ENCODE measurements around the gene KCTD4. TPM values are rescaled to one million over a fixed set of nuclear protein-coding genes. Genes with fewer than 3 reads are reported as not detected.

The KCTD4 gene
- total RNA-seq, 4 donors from 2014 or later = 0.78 TPM; not detected in 3

DNA sequence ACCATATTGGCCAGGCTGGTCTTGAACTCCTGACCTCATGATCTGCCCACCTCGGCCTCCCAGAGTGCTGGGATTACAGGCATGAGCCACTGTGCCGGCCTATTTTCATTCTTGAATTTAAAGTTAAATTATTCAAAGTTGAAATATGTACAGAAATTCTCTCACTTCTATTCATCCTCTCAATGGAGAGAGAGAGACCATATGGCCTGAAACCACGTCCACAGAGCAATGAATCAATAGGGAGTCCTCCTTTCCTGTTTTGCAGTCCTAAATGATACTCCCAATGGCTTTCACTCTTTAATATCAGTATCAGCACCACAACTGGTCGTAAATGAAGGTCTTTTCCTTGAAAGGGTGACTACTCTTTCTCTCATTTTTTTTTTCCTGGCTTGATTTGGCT is 30.5 kb upstream of the KCTD4 start:
- no peak for ATAC-seq
- TF ChIP-seq EP300 (IDR thresholded peaks at IDR 0.05) = no peak
- no peak for TF ChIP-seq POLR2AphosphoS5 (IDR thresholded peaks at IDR 0.05)
- TF ChIP-seq POLR2A (IDR thresholded peaks at IDR 0.05) = no peak
- TF ChIP-seq, protein P1, sequence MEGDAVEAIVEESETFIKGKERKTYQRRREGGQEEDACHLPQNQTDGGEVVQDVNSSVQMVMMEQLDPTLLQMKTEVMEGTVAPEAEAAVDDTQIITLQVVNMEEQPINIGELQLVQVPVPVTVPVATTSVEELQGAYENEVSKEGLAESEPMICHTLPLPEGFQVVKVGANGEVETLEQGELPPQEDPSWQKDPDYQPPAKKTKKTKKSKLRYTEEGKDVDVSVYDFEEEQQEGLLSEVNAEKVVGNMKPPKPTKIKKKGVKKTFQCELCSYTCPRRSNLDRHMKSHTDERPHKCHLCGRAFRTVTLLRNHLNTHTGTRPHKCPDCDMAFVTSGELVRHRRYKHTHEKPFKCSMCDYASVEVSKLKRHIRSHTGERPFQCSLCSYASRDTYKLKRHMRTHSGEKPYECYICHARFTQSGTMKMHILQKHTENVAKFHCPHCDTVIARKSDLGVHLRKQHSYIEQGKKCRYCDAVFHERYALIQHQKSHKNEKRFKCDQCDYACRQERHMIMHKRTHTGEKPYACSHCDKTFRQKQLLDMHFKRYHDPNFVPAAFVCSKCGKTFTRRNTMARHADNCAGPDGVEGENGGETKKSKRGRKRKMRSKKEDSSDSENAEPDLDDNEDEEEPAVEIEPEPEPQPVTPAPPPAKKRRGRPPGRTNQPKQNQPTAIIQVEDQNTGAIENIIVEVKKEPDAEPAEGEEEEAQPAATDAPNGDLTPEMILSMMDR (IDR thresholded peaks at IDR 0.05) = no peak
- Histone ChIP-seq H3K4me1 (peaks cover 0 to 9% (median 2%) of the 10 kb centered on the region in 3 donors), H3K36me3 (no peaks in the 10 kb centered on the region), H3K27ac (no peak overlapping the region), H3K27me3 (no peaks in the 10 kb centered on the region), H3K9me3 (no peaks in the 10 kb centered on the region), H3K4me3 (no peak overlapping the region)
- WGBS, 2 donors (ENCODE audit: low coverage in 1 of 2) = 53 to 83% methylated on average over 3 to 4 of the region's 4 CpGs

DNA sequence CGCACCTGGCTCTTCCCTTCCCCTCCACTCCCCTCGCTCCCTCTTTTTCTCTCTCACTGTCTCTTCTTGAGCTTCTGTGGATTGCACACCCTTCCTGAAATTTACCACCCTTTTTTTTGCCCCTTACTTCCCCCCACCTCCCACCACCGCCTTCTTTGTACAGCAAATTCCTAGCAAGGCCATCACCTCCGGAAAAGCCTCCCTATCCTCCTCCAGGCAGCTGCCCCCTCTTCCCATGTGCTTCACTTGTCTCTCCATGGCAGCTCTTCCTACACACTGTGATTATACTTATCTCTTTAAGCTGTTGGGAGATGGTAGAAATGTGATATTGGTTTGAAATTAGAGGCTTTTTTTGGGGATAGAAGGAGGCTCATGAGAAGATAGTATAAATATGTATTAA is 28.3 kb upstream of the KCTD4 start:
- H3K4me1 ChIP-seq = peaks cover 0 to 9% (median 2%) of the 10 kb centered on the region in 3 donors
- H3K36me3 ChIP-seq = no peaks in the 10 kb centered on the region
- no peak for ATAC-seq
- WGBS, 2 donors (ENCODE audit: low coverage in 1 of 2) = 100% methylated on average over 4 of the region's 4 CpGs
- no peaks in the 10 kb centered on the region for H3K9me3 ChIP-seq
- H3K27me3 ChIP-seq = no peaks in the 10 kb centered on the region
- TF ChIP-seq POLR2A (IDR thresholded peaks at IDR 0.05) (no peak), EP300 (IDR thresholded peaks at IDR 0.05) (no peak), POLR2AphosphoS5 (IDR thresholded peaks at IDR 0.05) (no peak)
- TF ChIP-seq, protein P1 (IDR thresholded peaks at IDR 0.05) = no peak
- H3K27ac ChIP-seq = no peak overlapping the region
- no peak overlapping the region for H3K4me3 ChIP-seq

DNA sequence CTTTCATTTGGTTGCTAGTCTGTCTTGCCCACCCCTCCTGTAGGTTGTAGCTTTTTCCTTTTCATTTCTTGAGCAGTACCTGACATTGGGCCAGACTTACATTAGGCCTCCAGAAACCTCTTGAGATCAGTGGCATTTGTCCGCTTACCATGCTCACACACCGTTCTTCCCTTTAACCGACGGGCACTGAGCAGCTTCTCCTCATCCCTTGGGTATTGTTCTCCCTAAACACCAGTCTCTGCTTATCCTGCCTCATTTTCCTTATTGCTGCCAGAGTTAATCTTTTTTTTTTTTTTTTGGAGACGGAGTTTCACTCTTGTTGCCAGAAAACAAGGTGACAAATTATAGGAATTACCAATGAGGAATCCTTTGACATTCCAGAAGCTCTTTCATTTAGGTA is 27.2 kb upstream of the KCTD4 start:
- TF ChIP-seq EP300 (IDR thresholded peaks at IDR 0.05) (no peak), POLR2AphosphoS5 (IDR thresholded peaks at IDR 0.05) (no peak), POLR2A (IDR thresholded peaks at IDR 0.05) (no peak)
- TF ChIP-seq, protein P1 (IDR thresholded peaks at IDR 0.05) = no peak
- H3K36me3 ChIP-seq = no peaks in the 10 kb centered on the region
- H3K27ac ChIP-seq = no peak overlapping the region
- no peaks in the 10 kb centered on the region for H3K27me3 ChIP-seq
- H3K4me1 ChIP-seq = peaks cover 0 to 9% (median 2%) of the 10 kb centered on the region in 3 donors
- no peaks in the 10 kb centered on the region for H3K9me3 ChIP-seq
- ATAC-seq = no peak
- H3K4me3 ChIP-seq = no peak overlapping the region
- 90 to 100% methylated on average over 4 to 5 of the region's 5 CpGs for WGBS, 2 donors (ENCODE audit: low coverage in 1 of 2)

DNA sequence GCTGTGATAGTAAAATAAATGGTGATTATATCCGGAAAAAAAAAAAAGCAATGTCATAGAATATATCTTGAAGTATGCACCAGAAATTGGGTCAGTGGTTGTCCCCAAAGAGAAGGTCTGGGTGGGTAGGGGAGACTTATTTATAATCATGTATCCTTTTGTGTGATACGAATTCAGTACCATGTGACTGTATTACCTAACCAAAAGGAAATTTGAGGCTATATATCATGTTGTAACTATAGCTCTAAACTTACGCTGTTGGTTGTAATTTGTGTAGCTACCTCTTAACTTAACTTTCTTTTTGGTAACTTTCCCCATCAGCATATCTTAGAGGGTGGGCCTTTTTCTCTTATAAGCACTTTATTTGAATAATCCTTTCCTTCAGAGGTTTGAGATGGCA is 25.2 kb upstream of the KCTD4 start:
- WGBS, 2 donors (ENCODE audit: low coverage in 1 of 2) = 87 to 95% methylated on average over 3 of the region's 3 CpGs
- TF ChIP-seq POLR2A (IDR thresholded peaks at IDR 0.05) (no peak), POLR2AphosphoS5 (IDR thresholded peaks at IDR 0.05) (no peak), EP300 (IDR thresholded peaks at IDR 0.05) (no peak)
- TF ChIP-seq, protein P1 (IDR thresholded peaks at IDR 0.05) = no peak
- ATAC-seq = no peak
- no peaks in the 10 kb centered on the region for H3K27me3 ChIP-seq
- H3K9me3 ChIP-seq = no peaks in the 10 kb centered on the region
- no peaks in the 10 kb centered on the region for H3K36me3 ChIP-seq
- no peak overlapping the region for H3K4me3 ChIP-seq
- no peaks in the 10 kb centered on the region for H3K4me1 ChIP-seq
- no peak overlapping the region for H3K27ac ChIP-seq

DNA sequence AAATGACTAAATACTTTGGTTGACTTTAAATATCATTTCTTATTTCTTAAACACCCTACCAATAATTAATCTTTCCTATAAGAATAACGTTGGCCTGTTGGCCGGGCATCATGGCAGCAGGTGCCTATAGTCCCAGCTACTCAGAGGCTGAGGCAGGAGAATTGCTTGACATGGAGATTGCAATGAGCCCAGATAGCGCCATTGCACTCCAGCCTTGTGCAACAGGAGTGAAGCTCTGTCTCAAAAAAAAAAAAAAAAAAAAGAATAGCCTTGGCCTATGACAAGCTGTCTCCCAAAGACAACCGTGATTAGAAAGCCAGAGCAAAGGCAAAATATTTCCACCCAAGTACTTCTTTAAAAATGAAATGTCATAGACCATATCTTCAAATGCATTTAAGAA is 24.5 kb upstream of the KCTD4 start:
- no peaks in the 10 kb centered on the region for H3K9me3 ChIP-seq
- TF ChIP-seq POLR2AphosphoS5 (IDR thresholded peaks at IDR 0.05) (no peak), EP300 (IDR thresholded peaks at IDR 0.05) (no peak), POLR2A (IDR thresholded peaks at IDR 0.05) (no peak)
- TF ChIP-seq, protein P1 (IDR thresholded peaks at IDR 0.05) = no peak

More for the DNA sequence above, 24.5 kb upstream of the KCTD4 start:
- no peak overlapping the region for H3K4me3 ChIP-seq
- H3K36me3 ChIP-seq = no peaks in the 10 kb centered on the region
- H3K27ac ChIP-seq = no peak overlapping the region
- 93 to 96% methylated on average over 3 to 4 of the region's 4 CpGs for WGBS, 2 donors (ENCODE audit: low coverage in 1 of 2)
- no peaks in the 10 kb centered on the region for H3K27me3 ChIP-seq
- ATAC-seq = no peak
- H3K4me1 ChIP-seq = no peaks in the 10 kb centered on the region

Measured in gastroesophageal sphincter (tissue), 4 donors.